Measurements from ENCODE around the gene CAST. TPM values are rescaled to one million over a fixed set of nuclear protein-coding genes. Genes with fewer than 3 reads are reported as not detected.
A peak's percentile ranks its signal among the peaks of the same experiment; 100 is the strongest.

The CAST gene
- total RNA-seq, 1 experiment from 2014 or later = 418 TPM

GRCh38 chr5:96703384-96703920, 41.3 kb downstream of the CAST start:
- POLR2A ChIA-PET = interaction anchor here (0.6 kb wide), 1 partner anchor 527 kb away, joined by 3 read pairs; no protein-coding TSS in a partner anchor
- Histone ChIP-seq H3K36me3 (ENCODE audit: control insufficient read depth, insufficient read depth, low read length) (no peaks in the 10 kb centered on the region; the same call in 1 of the 2 replicates), H3K9me3 (no peaks in the 10 kb centered on the region), H3K27me3 (replicated peaks; ENCODE audit: control insufficient read depth, insufficient read depth, low read length) (no peaks in the 10 kb centered on the region), H3K4me3 (ENCODE audit: low read depth, low read length) (peak overlapping the region; percentile 43), H3K4me1 (peaks cover 7% of the 10 kb centered on the region; the same call in 1 of the 2 replicates)
- H3K36me3 Mint-ChIP-seq (ENCODE audit: insufficient read depth, unreplicated experiment) = peaks cover 41% of the 10 kb centered on the region
- no peaks in the 10 kb centered on the region for H3K27me3 Mint-ChIP-seq (ENCODE audit: insufficient read depth, unreplicated experiment)
- TF ChIP-seq CTCF (IDR thresholded peaks at IDR 0.05; ENCODE audit: insufficient read depth in 1 of 2, low read depth in 1 of 2, low read length in 1 of 2, severe bottlenecking in 1 of 2, unreplicated experiment in 1 of 2) = no peak
- H3K4me1 Mint-ChIP-seq (ENCODE audit: low read depth, unreplicated experiment) = peaks cover 13% of the 10 kb centered on the region
- no peak for DNase-seq
- no peaks in the 10 kb centered on the region for H3K9me3 Mint-ChIP-seq (ENCODE audit: unreplicated experiment)
- intact Hi-C loops (cut with micrococcal nuclease; ENCODE audit: unreplicated experiment) = no loop called here
- BruUV-seq (replicated peaks) = TSS peak; percentile 11
- CTCF ChIA-PET = interaction anchor here (1.4 kb wide), 1 partner anchor 11 kb away, joined by 4 read pairs; no protein-coding TSS in a partner anchor
- H3K27ac Mint-ChIP-seq (ENCODE audit: unreplicated experiment) = peak overlapping the region; percentile 39
- H3K4me3 Mint-ChIP-seq (ENCODE audit: unreplicated experiment) = peak overlapping the region; percentile 62

- Histone ChIP-seq H3K4me1 (peaks cover 8% of the 10 kb centered on the region; the same call in 1 of the 2 replicates), H3K4me3 (ENCODE audit: low read depth, low read length) (no peak overlapping the region), H3K9me3 (no peaks in the 10 kb centered on the region), H3K36me3 (ENCODE audit: control insufficient read depth, insufficient read depth, low read length) (no peaks in the 10 kb centered on the region; the same call in 1 of the 2 replicates), H3K27me3 (replicated peaks; ENCODE audit: control insufficient read depth, insufficient read depth, low read length) (no peaks in the 10 kb centered on the region)
- intact Hi-C loops (cut with micrococcal nuclease; ENCODE audit: unreplicated experiment) = no loop called here
- H3K4me3 Mint-ChIP-seq (ENCODE audit: unreplicated experiment) = peak overlapping the region; percentile 62
- DNase-seq = no peak
- no peak overlapping the region for H3K27ac Mint-ChIP-seq (ENCODE audit: unreplicated experiment)
- POLR2A ChIA-PET = no interaction called here
- no peaks in the 10 kb centered on the region for H3K27me3 Mint-ChIP-seq (ENCODE audit: insufficient read depth, unreplicated experiment)
- CTCF ChIA-PET = interaction anchor here (1.4 kb wide), 1 partner anchor 11 kb away, joined by 4 read pairs; no protein-coding TSS in a partner anchor
- H3K4me1 Mint-ChIP-seq (ENCODE audit: low read depth, unreplicated experiment) = peaks cover 18% of the 10 kb centered on the region
- no TSS peak for BruUV-seq (replicated peaks)
- H3K9me3 Mint-ChIP-seq (ENCODE audit: unreplicated experiment) = no peaks in the 10 kb centered on the region
- TF ChIP-seq CTCF (IDR thresholded peaks at IDR 0.05; ENCODE audit: insufficient read depth in 1 of 2, low read depth in 1 of 2, low read length in 1 of 2, severe bottlenecking in 1 of 2, unreplicated experiment in 1 of 2) = no peak
- peaks cover 41% of the 10 kb centered on the region for H3K36me3 Mint-ChIP-seq (ENCODE audit: insufficient read depth, unreplicated experiment)
These were observed 41.8 kb downstream of the CAST start for GRCh38 chr5:96703995-96704394.

GRCh38 chr5:96706433-96707111, 44.4 kb downstream of the CAST start:
- no TSS peak for BruUV-seq (replicated peaks)
- TF ChIP-seq CTCF (IDR thresholded peaks at IDR 0.05; ENCODE audit: insufficient read depth in 1 of 2, low read depth in 1 of 2, low read length in 1 of 2, severe bottlenecking in 1 of 2, unreplicated experiment in 1 of 2) = no peak
- Histone ChIP-seq H3K36me3 (ENCODE audit: control insufficient read depth, insufficient read depth, low read length) (no peaks in the 10 kb centered on the region), H3K4me1 (peaks cover 14% of the 10 kb centered on the region), H3K4me3 (ENCODE audit: low read depth, low read length) (no peak overlapping the region), H3K27me3 (replicated peaks; ENCODE audit: control insufficient read depth, insufficient read depth, low read length) (no peaks in the 10 kb centered on the region), H3K9me3 (no peaks in the 10 kb centered on the region)
- no peak overlapping the region for H3K4me3 Mint-ChIP-seq (ENCODE audit: unreplicated experiment)
- H3K36me3 Mint-ChIP-seq (ENCODE audit: insufficient read depth, unreplicated experiment) = peaks cover 18% of the 10 kb centered on the region
- peaks cover 27% of the 10 kb centered on the region for H3K4me1 Mint-ChIP-seq (ENCODE audit: low read depth, unreplicated experiment)
- no peak overlapping the region for H3K27ac Mint-ChIP-seq (ENCODE audit: unreplicated experiment)
- ChIA-PET POLR2A (no interaction called here), CTCF (interaction anchor here (0.6 kb wide), 1 partner anchor 107 kb away, joined by 4 read pairs; no protein-coding TSS in a partner anchor)
- intact Hi-C loops (cut with micrococcal nuclease; ENCODE audit: unreplicated experiment) = no loop called here
- no peak for DNase-seq
- no peaks in the 10 kb centered on the region for H3K9me3 Mint-ChIP-seq (ENCODE audit: unreplicated experiment)
- H3K27me3 Mint-ChIP-seq (ENCODE audit: insufficient read depth, unreplicated experiment) = no peaks in the 10 kb centered on the region

All from Caco-2 (cell line).